Heart left ventricle (tissue), 13 donors: ENCODE measurements around the gene CIT.

Experiments used
- CTCF ChIP-seq, 12 donors: fragments of 200-600 bp; sonication (generic) in 4 of 12; IDR thresholded peaks; one replicate each; pipeline versions ENCODE4 v1.5.0 to v1.8.0; 2018 to 2022; ENCODE audit warnings: antibody characterized with exemption in 12 of 12, mild to moderate bottlenecking in 5 of 12
- POLR2A ChIP-seq, 2 donors: fragments of 450-650 bp; IDR thresholded peaks; one replicate each; pipeline ENCODE4 v1.6.1; 2017; ENCODE audit warnings: antibody characterized with exemption in 2 of 2, mild to moderate bottlenecking in 2 of 2, moderate library complexity in 2 of 2
- donor health status: ischemic (EF 13 %, LVEDD 7.1; RV severe dilation, severe dysfunction).
- donor health status: DM: no; HTN: yes; CAD: no.
- donor health status: DM: no; HTN: no; CAD: no.
- donor health status: ischemic (EF 25% LVEDD 6.9; RV normal size, moderate dysfunction).
- donor health status: ischemic (EF 25% LVEDD 5.7; RV mildly dilated, moderate dysfunction).
- donor health status: ischemic (EF 35%, LVEDD 5.7; RV mildly dilated, moderate dysfunction).
- donor health status: nonischemic (EF 11% LVEDD 7.7; RV severe dilation, severe dysfunction).
- donor health status: DM: yes; HTN: yes; CAD: no.
- donor health status: PGD.
- donor health status: ischemic (EF 29% LVEDD 5.4; RV normal size, mild dysfunction).
- donor health status: nonischemic (EF 23%, LVEDD 6.1; RV moderate dilation, normal function).

- no peak for TF ChIP-seq CTCF (IDR thresholded peaks at IDR 0.05)
- no peak for TF ChIP-seq POLR2A (IDR thresholded peaks at IDR 0.05)
These were observed 42.9 kb upstream of the CIT start for GRCh38 chr12:119920064-119920463.
